Ishikawa (cell line): ENCODE results near the gene CCDC88C.

Experiments
- CEBPB ChIP-seq: IDR thresholded peaks from 2 replicates; pipeline ENCODE4 v1.6.1; 2012
- EP300 ChIP-seq: IDR thresholded peaks from 2 replicates; pipeline ENCODE4 v1.6.1; 2012; ENCODE audit warnings: borderline replicate concordance
- NFIC ChIP-seq: IDR thresholded peaks from 2 replicates; pipeline ENCODE4 v1.6.1; 2012
- RAD21 ChIP-seq: IDR thresholded peaks from 2 replicates; pipeline ENCODE4 v1.6.1; 2012; ENCODE audit warnings: low read depth
- TAF1 ChIP-seq: IDR thresholded peaks from 2 replicates; pipeline ENCODE4 v1.6.1; 2012; ENCODE audit warnings: low read depth, mild to moderate bottlenecking
- TCF12 ChIP-seq: IDR thresholded peaks from 2 replicates; pipeline ENCODE4 v1.6.1; 2012; ENCODE audit warnings: low read depth
- TEAD4 ChIP-seq: IDR thresholded peaks from 2 replicates; pipeline ENCODE4 v1.6.1; 2012
- YY1 ChIP-seq: IDR thresholded peaks from 2 replicates; pipeline ENCODE4 v1.6.1; 2012; ENCODE audit warnings: low read depth
- ZBTB7A ChIP-seq: IDR thresholded peaks from 2 replicates; pipeline ENCODE4 v1.6.1; 2012; ENCODE audit warnings: low read depth
- TF ChIP-seq, protein P1 (sequence below): IDR thresholded peaks from 2 replicates; pipeline ENCODE4 v1.6.1; 2012
- TF ChIP-seq, protein P2 (sequence below): IDR thresholded peaks from 2 replicates; pipeline ENCODE4 v1.6.1; 2012; ENCODE audit warnings: low read depth, mild to moderate bottlenecking
- TF ChIP-seq, protein P3 (sequence below): IDR thresholded peaks from 2 replicates; pipeline ENCODE4 v1.6.1; 2012

DNA sequence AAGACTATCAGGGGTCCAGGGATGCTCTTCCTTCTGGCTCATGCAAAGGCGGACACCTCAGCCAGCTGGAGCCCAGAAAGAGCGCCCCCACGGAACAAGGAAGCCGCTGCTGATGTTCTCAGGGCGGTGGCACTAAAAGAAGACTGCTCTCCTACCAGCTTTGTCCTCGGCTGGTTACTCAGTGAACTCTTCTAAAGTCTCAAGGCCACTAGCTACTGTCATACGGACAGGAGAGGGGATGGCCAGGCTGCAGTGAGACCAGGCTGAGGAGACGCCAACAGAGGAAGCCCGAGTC, 59.6 kb downstream of the CCDC88C start:
- TF ChIP-seq, protein P1, sequence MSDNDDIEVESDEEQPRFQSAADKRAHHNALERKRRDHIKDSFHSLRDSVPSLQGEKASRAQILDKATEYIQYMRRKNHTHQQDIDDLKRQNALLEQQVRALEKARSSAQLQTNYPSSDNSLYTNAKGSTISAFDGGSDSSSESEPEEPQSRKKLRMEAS: no peak
- TF ChIP-seq TAF1 (no peak), CEBPB (no peak), NFIC (no peak), TCF12 (no peak), EP300 (no peak), TEAD4 (no peak), YY1 (no peak), RAD21 (no peak), ZBTB7A (no peak)
- TF ChIP-seq, protein P2, sequence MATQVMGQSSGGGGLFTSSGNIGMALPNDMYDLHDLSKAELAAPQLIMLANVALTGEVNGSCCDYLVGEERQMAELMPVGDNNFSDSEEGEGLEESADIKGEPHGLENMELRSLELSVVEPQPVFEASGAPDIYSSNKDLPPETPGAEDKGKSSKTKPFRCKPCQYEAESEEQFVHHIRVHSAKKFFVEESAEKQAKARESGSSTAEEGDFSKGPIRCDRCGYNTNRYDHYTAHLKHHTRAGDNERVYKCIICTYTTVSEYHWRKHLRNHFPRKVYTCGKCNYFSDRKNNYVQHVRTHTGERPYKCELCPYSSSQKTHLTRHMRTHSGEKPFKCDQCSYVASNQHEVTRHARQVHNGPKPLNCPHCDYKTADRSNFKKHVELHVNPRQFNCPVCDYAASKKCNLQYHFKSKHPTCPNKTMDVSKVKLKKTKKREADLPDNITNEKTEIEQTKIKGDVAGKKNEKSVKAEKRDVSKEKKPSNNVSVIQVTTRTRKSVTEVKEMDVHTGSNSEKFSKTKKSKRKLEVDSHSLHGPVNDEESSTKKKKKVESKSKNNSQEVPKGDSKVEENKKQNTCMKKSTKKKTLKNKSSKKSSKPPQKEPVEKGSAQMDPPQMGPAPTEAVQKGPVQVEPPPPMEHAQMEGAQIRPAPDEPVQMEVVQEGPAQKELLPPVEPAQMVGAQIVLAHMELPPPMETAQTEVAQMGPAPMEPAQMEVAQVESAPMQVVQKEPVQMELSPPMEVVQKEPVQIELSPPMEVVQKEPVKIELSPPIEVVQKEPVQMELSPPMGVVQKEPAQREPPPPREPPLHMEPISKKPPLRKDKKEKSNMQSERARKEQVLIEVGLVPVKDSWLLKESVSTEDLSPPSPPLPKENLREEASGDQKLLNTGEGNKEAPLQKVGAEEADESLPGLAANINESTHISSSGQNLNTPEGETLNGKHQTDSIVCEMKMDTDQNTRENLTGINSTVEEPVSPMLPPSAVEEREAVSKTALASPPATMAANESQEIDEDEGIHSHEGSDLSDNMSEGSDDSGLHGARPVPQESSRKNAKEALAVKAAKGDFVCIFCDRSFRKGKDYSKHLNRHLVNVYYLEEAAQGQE: no peak
- TF ChIP-seq, protein P3, sequence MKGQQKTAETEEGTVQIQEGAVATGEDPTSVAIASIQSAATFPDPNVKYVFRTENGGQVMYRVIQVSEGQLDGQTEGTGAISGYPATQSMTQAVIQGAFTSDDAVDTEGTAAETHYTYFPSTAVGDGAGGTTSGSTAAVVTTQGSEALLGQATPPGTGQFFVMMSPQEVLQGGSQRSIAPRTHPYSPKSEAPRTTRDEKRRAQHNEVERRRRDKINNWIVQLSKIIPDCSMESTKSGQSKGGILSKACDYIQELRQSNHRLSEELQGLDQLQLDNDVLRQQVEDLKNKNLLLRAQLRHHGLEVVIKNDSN: no peak
